NCI-H128 (cell line): Measurements from ENCODE around the gene ZCCHC7.
A peak's percentile ranks its signal among the peaks of the same experiment; 100 is the strongest.
"Not testable (repeated sequence)": the region's sequence is repeated elsewhere in the genome, so short reads cannot be mapped to it uniquely, and the experiment has no call there.

Experiments used
- DNase-seq: peaks from one replicate; lab custom pipeline; 2025; ENCODE audit not compliant: unreplicated experiment; lab: John Stamatoyannopoulos, UW

ZCCHC7 gene

DNA sequence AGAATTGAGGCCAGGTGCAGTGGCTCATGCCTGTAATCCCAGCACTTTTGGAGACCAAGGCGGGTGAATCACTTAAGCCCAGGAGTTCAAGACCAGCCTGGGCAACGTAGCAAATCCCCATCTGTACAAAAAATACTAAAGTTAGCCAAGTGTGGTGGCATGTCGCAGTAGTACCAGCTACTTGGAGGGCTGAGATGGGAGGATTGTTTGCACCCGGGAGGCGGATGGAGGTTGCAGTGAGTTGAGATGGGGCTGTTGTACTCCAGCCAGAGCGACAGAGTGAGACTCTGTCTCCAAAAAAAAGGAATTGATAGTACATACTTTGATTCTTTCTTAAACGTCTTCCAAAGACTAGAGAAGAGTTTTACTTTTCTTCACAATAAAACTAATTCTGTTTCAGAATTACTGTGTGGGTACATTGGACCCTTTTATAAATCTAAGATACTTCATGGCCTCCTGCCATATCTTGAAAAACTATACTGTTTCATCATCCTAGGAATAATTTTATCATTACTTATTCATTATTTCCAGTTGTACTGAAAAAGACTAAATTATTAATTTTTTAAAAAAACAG is 170.1 kb downstream of the ZCCHC7 start:
- DNase-seq = no peak

DNA sequence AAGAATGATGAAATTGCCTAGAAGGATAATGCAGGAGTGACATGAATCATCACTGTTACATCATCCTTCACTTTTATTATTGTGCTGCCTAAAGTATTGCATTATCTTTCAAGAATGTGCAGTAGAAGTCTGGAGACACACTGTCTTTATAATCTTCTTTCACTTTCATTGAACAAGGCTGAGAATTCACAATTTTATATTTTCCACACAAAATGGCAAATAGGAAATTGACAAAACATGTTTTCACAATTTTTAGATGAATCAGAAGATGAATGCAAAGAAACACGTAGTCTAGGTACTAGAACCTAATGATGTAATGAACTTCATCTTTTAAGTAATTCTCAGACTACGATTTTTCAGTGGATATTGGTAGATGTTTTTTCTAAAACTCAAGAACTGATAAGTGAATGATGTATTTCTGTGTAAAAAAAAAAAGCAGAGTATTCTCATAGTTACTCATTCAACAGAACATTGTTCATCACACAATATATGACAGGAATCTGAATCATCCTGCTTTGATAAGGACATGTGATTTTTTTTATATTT is 170.6 kb downstream of the ZCCHC7 start:
- no peak for DNase-seq

DNA sequence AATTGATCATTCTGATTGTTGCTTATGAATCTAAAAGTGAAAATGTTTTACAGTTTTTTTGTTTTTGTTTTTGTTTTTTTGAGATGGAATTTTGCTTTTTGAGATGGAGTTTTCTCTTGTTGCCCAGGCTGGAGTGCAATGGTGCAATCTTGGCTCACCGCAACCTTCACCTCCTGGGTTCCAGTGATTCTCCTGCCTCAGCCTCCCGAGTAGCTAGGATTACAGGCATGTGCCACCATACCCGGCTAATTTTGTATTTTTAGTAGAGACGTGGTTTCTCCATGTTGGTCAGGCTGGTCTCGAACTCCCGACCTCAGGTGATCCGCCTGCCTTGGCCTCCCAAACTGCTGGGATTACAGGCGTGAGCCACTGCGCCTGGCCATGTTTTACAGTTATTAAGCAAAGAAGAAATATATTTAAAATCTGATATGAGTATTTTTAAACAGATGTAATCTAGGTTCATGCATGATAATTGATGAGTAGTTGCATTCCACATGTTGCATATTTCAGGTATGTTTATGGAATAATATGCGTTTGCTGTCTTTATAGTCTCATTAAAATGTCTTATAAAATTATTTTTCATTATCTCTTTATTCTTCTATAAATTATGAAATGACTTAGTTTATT is 171.4 kb downstream of the ZCCHC7 start:
- DNase-seq = not testable (repeated sequence)

DNA sequence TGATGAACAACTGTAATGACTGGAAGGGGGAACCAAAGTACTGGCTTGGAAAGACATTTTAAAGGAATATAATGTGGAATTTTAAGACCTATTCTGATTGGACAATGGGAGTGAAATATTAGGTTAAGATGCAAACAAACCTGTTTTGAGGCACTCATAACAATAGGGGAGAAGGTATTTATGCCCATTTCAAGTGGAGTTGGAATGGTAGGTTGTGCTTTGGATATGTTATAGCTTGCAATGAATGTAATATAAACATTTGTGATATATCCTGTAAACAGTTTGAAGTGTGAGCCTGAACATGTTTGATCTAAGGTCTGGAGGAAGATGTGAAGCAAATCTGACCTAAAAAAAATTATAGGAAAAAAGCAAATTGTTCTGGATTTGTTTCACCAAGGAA is 172.5 kb downstream of the ZCCHC7 start:
- DNase-seq = no peak

DNA sequence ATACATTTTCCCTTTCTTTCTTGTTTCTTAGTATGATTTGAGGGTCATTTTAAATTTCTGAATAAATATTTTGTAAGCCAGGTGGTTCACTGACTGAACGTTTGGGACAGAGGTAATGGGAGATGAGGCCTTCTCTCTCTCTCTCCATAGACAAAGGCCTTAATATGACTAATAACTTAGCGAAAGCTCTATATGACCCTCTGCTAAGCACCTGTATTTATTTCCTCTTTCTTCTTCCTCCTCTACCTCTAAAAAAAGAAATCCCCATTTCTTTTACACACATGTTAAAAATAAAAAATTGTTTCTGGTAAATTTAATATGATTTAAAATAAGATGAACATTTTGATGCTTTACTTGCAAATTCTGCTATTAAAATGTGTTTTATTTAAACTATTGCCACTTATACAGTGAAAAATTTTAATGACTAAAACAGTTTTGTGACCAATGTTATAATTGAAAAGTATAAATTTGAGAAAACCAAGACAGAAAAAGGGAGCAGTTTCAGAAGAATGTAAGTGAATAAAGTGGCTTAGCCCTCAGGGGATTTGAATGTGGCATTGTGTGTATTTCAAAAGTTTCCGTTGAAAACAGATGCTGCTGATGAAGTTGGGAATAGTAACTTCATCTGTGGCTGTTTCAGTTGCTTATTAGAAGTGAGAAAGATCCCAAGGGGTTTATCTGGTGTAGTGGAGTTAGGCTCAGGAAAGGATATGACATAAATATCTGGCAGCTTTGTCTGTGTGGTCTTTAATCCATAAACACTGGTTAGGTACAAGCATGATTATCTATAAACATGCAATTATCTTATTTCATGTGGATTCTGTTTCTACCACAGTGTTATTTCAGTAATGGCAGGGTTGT is 173.5 kb downstream of the ZCCHC7 start:
- no peak for DNase-seq

DNA sequence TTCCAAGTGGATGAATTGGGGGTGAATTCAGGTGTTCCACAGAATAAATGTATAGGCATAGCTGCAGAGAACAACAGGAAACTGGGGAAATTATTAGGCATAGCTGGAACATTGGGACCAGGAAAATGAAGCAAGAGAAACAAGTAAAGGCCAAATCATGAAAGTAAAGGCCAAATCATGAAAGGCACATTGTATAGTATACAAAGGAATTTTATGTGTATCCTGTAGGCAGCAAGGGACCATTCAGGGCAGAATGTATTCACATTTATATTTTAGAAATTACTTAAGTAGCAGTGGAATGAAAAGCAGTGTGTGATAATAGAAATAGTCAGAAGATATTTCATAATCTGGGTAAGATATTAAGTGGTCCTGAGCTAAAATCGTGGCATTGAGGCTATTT is 174.8 kb downstream of the ZCCHC7 start:
- no peak for DNase-seq

DNA sequence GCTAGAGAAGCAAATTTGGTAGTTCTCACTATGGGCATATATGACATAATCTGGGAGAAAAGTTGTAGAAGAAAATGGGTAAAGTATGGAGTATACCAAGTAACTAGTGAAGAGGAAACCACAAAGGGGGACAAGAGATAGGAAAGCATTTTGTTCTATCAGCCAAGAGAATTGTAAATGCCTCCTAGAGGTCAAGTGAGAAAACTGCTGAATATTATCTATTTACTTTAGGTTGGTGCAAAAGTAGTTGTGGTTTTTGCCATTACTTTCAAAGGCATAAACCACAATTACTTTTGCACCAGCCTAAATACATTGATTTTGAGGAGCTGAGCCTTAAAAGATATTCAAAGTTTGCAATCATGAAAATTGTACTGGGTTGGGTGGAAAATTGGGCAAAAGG is 175.4 kb downstream of the ZCCHC7 start:
- no peak for DNase-seq

DNA sequence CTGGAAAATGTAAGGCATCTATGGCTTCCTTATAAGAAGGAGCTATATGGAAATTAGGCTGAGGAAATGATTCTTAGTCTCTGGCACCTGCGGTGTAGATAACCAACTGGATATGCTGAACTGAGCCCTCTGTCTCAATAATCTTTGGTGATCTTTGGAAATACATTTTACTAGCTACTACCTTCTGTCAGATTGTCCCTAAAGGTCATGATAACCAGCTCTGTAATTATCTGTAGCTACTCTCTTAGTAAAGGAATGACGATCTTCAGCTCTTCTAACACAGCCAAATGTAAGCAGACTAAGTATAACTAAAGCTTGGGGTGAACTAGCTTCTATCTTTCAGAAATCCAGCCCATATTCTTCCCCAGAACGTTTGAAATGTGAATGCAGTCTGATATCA is 177.2 kb downstream of the ZCCHC7 start:
- no peak for DNase-seq

DNA sequence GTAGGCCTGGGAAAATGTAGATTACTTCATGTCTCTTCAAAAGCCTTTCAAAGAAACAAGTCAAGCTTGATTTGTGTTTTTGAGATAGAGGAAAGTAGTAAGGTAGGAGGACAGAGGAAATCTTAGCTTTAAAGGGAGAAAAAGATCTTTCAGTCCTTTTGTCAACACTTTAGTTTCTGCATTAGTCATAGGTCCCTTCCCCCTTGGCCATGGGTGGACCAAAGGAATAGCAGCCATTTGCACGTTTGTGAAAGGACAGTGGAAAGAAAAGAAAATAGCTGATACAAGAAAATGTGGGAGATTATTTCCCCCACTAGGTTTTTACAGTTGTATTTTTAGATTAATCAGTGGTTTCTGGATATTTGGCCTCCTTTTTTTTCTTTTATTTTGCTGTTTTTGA is 180.2 kb downstream of the ZCCHC7 start:
- no peak for DNase-seq

DNA sequence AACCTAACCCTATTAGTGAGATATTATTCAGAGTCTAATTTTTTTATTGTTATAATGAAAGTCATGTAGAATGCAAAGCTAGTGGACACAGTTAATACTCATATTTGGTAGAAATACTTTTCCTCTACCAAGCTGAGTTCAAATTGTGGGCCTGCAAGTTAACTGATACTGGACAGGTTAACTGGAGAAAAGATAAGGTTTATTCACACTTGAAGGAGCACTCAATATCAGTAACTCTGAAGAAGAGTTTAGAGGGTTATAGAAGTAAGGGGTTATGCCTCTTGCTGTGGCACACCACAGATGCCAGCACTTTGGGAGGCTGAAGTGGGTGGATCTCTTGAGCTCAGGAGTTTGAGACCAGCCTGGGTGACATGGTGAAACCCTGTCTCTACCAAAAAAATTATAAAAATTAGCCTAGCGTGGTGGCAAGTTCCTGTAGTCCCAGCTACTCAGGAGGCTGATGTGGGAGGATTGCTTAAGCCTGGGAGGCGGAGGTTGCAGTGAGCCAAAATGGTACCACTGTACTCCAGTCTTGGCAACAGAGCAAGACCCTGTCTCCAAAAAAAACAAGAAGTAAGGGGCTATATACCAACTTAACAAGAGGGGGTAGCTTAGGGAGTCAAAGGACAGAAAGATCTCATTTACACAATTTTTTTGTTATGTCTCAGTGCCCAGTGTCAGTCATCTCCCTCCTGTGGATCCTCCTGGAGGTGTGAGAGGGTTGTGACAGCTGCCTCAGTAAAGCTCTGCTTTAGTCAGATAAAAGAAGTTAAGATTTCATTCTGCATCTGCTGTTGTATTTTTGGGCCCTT is 180.9 kb downstream of the ZCCHC7 start:
- DNase-seq = no peak

DNA sequence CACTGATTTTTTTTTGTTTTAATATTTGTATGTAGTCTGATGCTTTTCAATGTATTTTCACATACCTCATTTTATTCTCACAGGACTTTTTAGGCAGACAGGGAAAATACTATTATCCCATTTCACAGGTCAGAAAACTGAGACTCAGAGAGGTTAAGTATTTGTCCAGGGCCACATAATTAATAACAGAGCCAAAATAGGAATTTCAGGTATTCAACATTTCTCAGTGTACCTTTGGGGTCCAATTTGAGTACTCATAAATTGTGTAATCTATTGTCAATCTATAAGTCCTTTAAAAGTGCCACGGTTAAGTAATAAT is 181.4 kb downstream of the ZCCHC7 start:
- no peak for DNase-seq

DNA sequence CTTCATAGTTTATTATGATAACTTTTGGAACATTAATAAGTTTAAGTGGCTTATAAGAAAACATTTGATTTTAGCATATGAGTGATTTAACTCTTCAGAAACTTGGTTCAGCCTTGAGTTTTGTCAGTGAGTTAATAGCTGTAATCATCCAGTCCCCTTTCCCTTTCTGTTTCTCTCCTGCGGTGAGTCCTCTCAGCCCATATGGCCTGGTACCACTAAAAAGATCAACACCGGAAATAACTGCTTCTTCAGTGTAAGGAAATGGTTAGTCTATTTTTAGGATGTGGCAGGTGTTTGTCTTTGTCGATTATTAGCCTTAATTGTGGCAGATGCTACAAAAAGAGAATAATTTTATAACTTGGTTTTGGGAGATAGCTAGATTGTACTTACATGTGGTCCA is 181.9 kb downstream of the ZCCHC7 start:
- no peak for DNase-seq

DNA sequence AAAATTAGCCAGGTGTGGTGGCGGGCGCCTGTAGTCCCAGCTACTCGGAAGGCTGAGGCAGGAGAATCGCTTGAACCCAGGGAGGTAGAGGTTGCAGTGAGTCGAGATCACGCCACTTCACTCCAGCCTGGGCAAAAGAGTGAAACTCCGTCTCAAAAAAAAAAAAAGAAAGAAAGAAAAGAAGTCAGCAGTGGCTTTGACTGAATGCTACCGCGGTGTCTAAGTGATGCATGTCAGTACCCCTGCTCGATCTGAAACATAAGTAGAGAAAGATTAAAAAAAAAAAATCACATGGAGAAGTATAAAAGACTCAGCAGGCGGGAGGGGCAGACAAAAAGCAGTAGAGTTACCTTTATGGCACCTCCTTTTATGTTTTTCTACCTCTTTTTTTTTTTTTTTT is 182.9 kb downstream of the ZCCHC7 start:
- DNase-seq = not testable (repeated sequence)

DNA sequence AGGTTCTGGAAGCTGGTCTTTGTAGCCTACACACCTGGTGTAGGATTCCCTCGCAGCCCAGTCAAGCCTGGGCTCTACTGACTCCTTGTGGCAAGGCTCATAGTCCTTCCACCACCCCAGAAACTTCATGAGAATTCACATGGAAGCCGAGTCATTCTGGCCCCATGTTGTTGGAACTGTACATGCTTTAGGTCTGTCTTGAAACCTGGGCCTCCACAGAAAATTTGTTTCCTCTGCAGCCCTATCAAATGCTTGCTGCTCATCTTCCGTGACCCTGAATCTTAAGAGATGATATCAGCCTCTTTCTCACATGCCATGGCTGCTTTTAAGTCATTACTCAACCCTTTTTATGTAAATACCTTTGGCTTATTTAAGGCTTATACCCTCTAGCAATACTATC is 188.8 kb downstream of the ZCCHC7 start:
- DNase-seq = no peak

DNA sequence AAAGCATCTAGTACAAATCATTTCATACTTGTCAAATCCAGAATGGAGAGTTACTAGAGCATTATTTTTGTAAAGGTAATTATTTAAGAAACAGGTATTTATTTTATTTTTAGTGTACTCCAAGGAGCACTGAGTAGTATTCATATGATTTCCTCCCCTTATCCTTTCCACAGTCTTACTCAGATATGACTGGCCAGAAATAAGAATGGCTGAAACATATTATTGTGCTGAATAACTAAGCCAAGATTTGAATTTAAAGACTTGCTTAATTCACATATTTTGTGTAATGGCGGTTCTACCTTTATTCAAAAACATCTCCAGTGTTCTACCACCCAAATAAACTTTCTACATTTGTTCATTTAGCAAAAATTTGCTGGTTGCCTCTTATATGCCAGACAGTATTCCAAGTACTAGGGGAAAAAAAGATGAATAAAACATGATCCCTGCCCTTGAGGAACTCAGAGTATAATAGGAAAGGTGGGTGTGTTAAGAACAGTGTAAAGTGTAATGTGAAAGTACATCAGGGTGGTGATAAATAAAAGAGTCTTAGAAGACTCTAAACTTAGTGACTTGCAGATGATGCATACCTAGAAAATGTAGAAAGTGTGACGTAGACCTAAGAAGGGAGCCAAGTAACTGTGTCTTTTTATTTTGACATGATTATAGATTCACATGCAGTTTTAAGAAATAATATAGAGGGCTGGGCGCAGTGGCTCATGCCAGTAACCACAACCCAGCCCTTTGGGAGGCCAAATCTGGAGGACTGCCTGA is 191.7 kb downstream of the ZCCHC7 start:
- no peak for DNase-seq

DNA sequence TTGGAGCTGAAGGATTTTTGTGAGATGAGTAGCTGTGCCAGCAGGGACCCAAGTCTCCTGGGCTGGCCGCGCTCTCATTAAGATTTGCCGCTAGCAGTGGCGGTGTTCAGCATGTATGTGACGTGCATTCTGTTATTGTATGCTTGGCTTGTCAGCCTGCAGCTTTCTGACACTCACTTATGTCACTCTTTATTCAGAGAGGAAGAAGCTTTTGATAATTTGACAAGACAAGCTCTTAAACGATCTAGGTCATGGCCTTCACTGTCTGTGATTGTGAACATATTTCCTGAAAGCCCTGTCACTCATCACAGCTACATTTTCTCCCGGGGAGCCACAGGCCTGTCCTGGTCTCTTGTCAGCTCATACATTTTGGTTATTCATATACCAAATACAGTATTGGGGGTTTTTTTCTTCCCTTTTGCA is 203.9 kb downstream of the ZCCHC7 start:
- peak; percentile 70 for DNase-seq

DNA sequence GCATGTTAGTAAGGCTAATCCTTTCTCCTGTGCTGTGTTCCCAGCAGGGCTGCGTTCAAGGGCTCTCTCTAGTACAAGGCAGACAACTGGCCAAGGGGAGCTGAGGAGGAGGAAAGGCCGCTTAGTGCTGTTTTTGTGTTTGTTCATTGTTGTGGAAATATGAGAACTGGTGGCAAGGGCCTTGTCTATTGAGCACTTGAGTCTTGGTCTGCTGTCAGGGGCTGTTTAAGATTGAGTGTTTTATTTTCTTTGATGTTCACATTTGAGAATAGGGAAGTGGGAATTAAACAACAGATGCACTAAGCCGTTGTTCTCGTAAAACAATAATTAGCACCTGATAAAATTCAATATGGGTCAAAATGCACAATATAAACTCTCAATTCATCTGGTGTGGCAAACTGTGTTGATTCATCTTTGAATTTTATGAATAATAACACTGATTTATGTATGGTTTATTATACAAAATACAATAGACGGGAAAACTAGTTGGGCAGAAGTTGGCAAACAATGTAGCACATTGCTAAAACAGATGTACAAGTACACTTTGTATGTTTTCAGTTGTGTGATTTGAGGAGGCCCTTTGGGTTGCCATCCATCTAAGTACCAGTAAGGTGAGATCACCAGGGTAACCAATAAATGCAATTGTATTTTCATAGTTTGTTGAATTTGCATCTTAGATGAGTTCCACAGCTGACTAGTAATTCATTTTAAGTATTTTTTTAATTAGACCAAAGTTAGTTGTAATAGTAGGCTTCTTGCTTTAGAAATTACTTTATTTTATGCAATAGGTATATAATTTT is 204.5 kb downstream of the ZCCHC7 start:
- DNase-seq = peak; percentile 87

DNA sequence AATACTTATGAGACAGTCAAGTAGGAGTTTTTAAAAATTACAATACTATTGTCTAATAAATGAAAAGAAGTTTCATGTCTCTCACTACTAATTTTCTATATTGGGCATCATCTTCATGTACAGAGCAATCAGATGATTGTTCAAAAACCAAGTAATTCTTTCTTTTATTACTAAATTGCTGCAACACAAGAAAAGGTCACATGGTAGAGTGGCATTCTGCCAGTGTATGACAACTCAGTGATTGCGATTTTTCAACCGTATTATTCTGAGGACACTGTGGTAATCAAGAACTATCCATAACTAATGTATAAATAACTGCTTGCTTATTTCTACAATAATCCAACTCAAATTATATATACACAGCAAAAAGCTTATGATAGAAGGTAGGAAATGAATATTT is 205.4 kb downstream of the ZCCHC7 start:
- no peak for DNase-seq

DNA sequence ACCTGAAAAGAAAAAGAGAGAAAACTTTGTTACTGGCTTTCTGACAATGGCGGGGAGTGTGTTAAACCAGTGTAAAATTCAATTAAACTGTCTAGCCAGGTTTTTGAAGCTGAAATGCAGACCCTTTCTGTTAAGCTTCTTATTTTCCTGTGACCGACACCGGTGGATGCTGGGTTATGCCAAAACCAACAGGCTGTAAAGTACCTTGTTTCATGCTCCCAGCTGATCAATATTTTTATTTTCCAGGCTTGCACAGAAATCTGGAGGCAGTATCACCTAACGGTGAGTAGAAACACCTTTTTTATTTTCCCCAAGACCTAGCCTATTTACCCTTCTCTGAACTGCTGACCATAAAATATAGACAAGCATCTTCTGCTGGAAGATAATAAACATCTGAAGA is 207.2 kb downstream of the ZCCHC7 start:
- DNase-seq = no peak
